SU-DHL-6 (cell line): ENCODE results near the gene SH2D1B.

Experiments
- H2AFZ ChIP-seq: fragments of 200-600 bp; sonication (generic); 2 replicates; pipeline ENCODE4 v1.6.1; 2014; ENCODE audit warnings: low read depth, mild to moderate bottlenecking, moderate library complexity, mixed read lengths, antibody characterized with exemption, low read length; ENCODE audit not compliant: severe bottlenecking
- H3F3A ChIP-seq: fragments of 200-600 bp; shearing (Covaris generic); 2 replicates; pipeline ENCODE4 v1.6.0; 2016; ENCODE audit warnings: antibody characterized with exemption, mild to moderate bottlenecking; ENCODE audit not compliant: insufficient read depth
- H3K27ac ChIP-seq: fragments of 200-600 bp; sonication (generic); 2 replicates; pipeline ENCODE4 v1.5.1; 2016; ENCODE audit warnings: low read depth, mild to moderate bottlenecking, low read length, moderate library complexity, mixed read lengths
- H3K27me3 ChIP-seq: fragments of 200-600 bp; sonication (generic), shearing (Covaris generic); 2 replicates; pipeline ENCODE4 v1.6.0; 2014; ENCODE audit warnings: mild to moderate bottlenecking, low read length
- H3K36me3 ChIP-seq: fragments of 200-600 bp; sonication (generic); 2 replicates; pipeline ENCODE4 v1.6.1; 2014; ENCODE audit warnings: mild to moderate bottlenecking, low read length, mixed read lengths
- H3K4me2 ChIP-seq: fragments of 300-600, 200-600 bp; shearing (Covaris generic), sonication (generic); 2 replicates; pipeline ENCODE4 v1.6.0; 2014; ENCODE audit warnings: low read length, low read depth, mild to moderate bottlenecking; ENCODE audit not compliant: poor library complexity, severe bottlenecking
- H3K4me3 ChIP-seq: fragments of 200-600 bp; sonication (generic); 2 replicates; pipeline ENCODE4 v1.5.1; 2014; ENCODE audit warnings: antibody characterized with exemption, low read length, mild to moderate bottlenecking, mixed read lengths; ENCODE audit not compliant: insufficient read depth, poor library complexity, severe bottlenecking
- H3K79me2 ChIP-seq: fragments of 200-600 bp; sonication (generic); 2 replicates; pipeline ENCODE4 v1.6.1; 2014; ENCODE audit warnings: mild to moderate bottlenecking, low read length, moderate library complexity; ENCODE audit not compliant: insufficient read depth
- H3K9ac ChIP-seq: fragments of 200-600 bp; sonication (generic); 2 replicates; pipeline ENCODE4 v1.7.0; 2014; ENCODE audit warnings: mild to moderate bottlenecking, low read length
- H3K9me2 ChIP-seq: fragments of 200-600 bp; sonication (generic); replicated peaks from 2 replicates; pipeline ENCODE4 v1.6.1; 2014; ENCODE audit warnings: low read length; ENCODE audit not compliant: insufficient read depth
- H3K9me3 ChIP-seq: fragments of 200-600 bp; sonication (generic); 2 replicates; pipeline ENCODE4 v1.6.1; 2014; ENCODE audit warnings: low read length, mixed read lengths; ENCODE audit not compliant: insufficient read depth
- H4K20me1 ChIP-seq: fragments of 200-600 bp; sonication (generic); 2 replicates; pipeline ENCODE4 v1.6.1; 2014; ENCODE audit warnings: low read depth, mild to moderate bottlenecking, antibody characterized with exemption, low read length, moderate library complexity, mixed read lengths
- CTCF ChIP-seq: fragments of 200-600 bp; sonication (generic); IDR thresholded peaks from one replicate; pipeline ENCODE4 v1.5.1; 2017; ENCODE audit warnings: antibody characterized with exemption, mild to moderate bottlenecking, low read length, moderate library complexity; ENCODE audit not compliant: insufficient read depth, poor library complexity, severe bottlenecking
- EZH2phosphoT487 ChIP-seq: fragments of 200-600 bp; sonication (generic), shearing (Covaris generic); conservative IDR thresholded peaks from 2 replicates; pipeline ENCODE4 v1.6.1; 2018; ENCODE audit warnings: mild to moderate bottlenecking, antibody characterized with exemption, low read length, moderate library complexity, mixed read lengths

The SH2D1B gene

DNA sequence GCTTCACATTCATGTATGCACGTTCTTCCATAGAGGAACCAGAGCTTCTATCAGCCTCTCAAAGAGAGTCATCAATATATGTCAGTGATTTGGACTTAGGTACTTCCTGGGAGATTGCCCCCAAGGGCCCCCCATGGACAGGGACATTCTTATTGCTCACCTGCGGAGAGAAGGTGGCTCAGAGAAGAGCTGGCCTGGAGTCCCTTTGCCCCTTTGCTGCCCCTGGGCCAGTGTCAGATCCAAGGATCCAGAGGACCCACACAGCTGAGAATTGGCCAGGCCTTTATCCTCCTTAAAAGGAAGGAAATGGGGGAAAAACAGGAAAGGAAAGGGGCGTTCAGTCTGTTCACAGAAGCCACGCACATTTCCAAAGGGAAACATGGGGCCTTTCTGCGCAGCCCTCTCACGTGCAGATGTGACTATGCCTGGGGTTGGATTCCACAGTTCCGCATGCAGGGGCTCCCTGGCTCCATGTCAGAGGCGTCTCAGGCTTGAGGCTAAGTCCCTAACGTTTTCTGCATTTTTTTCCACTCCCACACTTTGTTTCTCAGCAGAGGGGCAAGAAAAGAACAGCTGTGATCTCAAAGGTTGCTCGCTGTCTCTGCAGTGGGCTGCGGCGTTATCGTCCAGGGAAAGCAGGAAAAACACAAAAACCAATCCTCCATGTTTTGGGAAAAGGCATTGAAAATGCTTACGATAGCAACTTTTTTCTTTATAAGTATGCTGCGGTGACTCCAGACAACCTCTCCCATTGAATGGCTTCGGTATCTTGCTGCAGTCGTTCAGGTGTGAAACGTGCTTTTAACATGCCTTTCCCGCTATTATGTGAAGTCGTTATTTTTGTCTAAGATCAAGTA lies 24.5 kb downstream of the SH2D1B start:
- Histone ChIP-seq H3K79me2 (no peaks in the 10 kb centered on the region), H3K4me2 (no peak overlapping the region)

GRCh38 chr1:162386292-162387225 lies 25.4 kb downstream of the SH2D1B start:
- TF ChIP-seq EZH2phosphoT487 (no peak), CTCF (no peak)
- Histone ChIP-seq H3K9me3 (no peaks in the 10 kb centered on the region), H3F3A (no peaks in the 10 kb centered on the region), H3K27ac (no peak overlapping the region), H3K4me3 (no peak overlapping the region), H3K36me3 (no peaks in the 10 kb centered on the region), H2AFZ (no peak overlapping the region), H4K20me1 (no peaks in the 10 kb centered on the region), H3K79me2 (no peaks in the 10 kb centered on the region), H3K9me2 (no peaks in the 10 kb centered on the region), H3K27me3 (no peaks in the 10 kb centered on the region), H3K4me2 (no peak overlapping the region), H3K9ac (no peak overlapping the region)

More for the DNA sequence above, 24.5 kb downstream of the SH2D1B start:
- no peaks in the 10 kb centered on the region for H3K9me3 ChIP-seq
- TF ChIP-seq CTCF: no peak
- TF ChIP-seq EZH2phosphoT487: no peak
- H3F3A ChIP-seq: no peaks in the 10 kb centered on the region
- no peaks in the 10 kb centered on the region for H4K20me1 ChIP-seq
- no peaks in the 10 kb centered on the region for H3K9me2 ChIP-seq
- H2AFZ ChIP-seq: no peak overlapping the region
- no peak overlapping the region for H3K9ac ChIP-seq
- no peak overlapping the region for H3K4me3 ChIP-seq
- H3K36me3 ChIP-seq: no peaks in the 10 kb centered on the region
- no peak overlapping the region for H3K27ac ChIP-seq
- H3K27me3 ChIP-seq: no peaks in the 10 kb centered on the region

GRCh38 chr1:162385702-162386101 lies 26.2 kb downstream of the SH2D1B start:
- TF ChIP-seq EZH2phosphoT487: no peak
- TF ChIP-seq CTCF: no peak
- no peak overlapping the region for H3K27ac ChIP-seq
- H3K4me2 ChIP-seq: no peak overlapping the region
- no peak overlapping the region for H3K4me3 ChIP-seq
- no peaks in the 10 kb centered on the region for H3K9me3 ChIP-seq
- no peak overlapping the region for H2AFZ ChIP-seq
- no peaks in the 10 kb centered on the region for H3K36me3 ChIP-seq
- no peaks in the 10 kb centered on the region for H3K27me3 ChIP-seq
- H3K79me2 ChIP-seq: no peaks in the 10 kb centered on the region
- H4K20me1 ChIP-seq: no peaks in the 10 kb centered on the region
- no peak overlapping the region for H3K9ac ChIP-seq
- no peaks in the 10 kb centered on the region for H3K9me2 ChIP-seq
- H3F3A ChIP-seq: no peaks in the 10 kb centered on the region
